ENCODE results near the gene HHIP.

HHIP gene

DNA sequence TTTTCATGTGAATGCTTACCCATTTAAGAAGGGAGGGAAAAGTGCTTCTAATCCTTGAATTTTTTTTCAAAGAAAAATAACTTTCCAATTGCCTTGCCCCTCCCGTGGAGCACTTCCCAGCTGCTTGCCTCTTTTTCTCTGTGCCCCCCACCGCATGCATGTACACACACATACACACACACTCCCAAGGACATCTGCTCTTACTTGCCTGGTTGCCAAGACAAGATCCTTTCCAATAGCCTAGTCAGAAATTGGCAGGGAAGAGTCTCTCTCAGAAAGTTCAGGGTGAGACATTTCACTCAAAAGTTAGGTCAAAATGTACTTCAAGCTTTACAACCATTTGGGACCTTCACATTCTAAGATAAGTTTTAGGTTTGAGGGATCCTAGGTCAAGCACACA, 10.9 kb downstream of the HHIP start:
- DNase-seq = no peak

DNA sequence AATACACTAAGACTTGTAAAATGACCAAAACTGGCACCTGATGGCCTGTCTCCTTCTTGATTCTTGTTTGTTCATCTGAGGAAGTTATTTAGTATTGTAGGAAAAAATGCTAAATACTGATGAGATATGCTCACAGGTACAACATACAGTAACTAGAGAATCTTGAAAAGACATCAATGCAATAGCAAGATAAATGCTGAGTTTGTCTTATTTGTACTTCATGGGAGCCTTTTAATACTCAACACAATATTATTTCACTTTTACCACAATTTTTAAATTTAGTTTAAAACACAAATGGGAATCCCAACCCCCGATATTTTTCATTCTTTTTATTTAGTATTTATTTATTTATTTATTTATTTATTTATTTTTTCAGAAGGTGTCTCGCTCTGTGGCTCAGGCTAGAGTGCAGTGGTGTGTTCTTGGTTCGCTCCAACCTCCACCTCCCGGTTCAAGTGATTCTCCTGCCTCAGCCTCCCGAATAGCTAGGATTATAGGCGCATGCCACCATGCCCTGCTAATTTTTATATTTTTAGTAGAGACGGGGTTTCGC, 12.1 kb downstream of the HHIP start:
- no peak for DNase-seq

DNA sequence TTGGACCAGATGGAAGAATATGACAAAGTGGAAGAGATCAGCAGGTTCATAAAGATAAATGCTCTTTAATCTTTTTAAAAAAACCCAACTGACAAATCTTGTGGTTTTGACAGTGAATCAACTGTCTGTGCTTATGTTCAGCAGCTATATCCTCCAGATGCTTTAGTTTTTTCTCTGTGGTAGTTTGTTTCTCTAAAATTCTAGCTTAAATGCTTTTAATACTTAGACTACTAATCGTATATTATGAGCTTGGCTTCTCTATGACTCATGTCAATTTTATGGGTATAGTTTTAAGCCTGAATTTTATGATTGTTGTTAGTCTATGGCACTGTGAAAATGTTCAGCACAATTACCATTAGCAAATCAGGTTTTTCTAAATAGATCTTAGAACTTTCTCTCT, 12.9 kb downstream of the HHIP start:
- DNase-seq = no peak

DNA sequence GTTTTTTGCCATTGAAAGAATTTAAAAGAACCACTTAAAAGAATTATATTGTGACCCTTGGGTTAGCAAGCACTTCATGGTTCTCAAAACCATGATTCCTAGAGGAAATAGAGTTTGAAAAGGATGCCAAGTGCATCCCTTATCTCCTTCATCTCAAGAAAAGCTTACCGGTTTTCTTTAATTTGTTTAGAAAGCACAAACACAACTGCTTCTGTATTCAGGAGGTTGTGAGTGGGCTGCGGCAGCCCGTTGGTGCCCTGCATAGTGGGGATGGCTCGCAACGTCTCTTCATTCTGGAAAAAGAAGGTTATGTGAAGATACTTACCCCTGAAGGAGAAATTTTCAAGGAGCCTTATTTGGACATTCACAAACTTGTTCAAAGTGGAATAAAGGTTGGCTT, 13.5 kb downstream of the HHIP start:
- no peak for DNase-seq

DNA sequence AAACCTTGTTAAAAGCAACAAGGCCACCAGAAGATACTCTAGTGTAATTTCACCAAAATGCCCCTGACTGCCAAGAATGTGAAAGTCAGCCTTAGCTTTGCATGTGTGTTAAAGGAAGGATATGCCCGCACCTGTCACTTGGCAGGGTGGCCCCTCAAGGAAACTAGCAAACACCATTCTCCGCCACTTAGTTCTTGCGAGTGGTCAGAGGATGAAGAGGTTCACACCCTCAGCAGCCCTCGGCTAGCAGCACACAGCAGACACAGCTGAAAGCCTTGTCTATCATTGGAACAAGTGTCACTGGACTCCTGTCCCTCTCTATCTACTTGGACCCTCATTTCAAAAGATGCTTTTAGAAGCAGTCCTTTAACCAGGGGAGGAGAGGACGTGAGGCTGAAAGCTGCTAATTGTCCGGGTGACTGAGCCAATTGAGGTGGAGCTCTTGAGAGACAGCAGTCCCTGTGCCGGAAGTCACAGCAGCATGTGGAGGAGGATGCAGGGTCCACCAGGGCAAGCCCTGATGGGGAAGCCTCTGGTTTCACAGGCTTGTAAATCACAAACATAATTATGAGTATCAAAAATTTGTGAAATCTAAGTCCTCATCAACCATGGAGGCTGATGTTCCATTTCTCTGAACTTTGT, 18.0 kb downstream of the HHIP start:
- DNase-seq = no peak

DNA sequence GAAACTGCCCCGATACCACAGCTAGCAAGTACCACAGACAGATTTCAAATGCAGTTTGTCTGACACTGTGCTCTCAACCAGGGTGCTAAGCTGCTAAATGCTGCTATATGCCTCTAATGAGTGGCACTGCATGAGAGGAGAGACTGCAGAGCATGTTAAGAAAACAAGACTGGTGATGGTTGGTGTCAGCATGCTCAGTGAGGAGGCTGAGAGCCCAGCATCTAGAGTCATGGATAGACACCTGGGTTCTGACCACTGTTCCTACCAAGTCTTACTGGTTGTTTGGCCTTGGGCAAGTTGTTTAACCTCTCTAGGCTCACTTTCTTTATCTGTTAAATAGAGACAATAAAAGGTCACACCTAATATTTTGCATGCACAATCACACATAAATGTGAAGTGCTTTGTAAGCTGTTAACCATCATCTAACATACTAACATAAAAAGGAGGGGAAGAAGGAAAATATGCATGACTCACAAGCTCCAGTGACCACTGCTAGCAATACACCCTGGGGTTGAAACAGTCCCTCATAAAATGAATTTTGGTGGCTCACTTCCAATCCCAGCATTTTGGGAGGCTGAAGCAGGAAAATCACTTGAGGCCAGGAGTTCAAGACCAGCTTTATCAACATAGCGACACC, 20.7 kb downstream of the HHIP start:
- DNase-seq = no peak

DNA sequence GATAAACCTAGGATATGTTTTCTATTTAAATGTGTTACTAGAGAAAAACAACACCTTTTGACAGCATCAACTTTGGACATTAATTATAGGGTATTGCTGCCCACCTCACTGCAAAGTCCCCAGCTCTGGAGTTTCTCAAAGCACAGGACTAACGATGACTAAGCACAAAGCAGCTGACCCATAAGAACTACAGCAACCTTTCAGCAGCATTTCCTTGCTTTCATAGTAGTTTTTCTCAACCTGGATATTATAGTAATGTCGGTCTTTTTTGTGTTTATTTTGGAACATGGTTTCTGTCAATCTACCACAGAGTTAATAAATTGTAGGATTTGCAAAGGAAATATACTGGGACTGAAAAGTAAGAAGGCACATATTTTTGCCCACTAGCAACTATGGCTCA, 21.5 kb downstream of the HHIP start:
- no peak for DNase-seq

DNA sequence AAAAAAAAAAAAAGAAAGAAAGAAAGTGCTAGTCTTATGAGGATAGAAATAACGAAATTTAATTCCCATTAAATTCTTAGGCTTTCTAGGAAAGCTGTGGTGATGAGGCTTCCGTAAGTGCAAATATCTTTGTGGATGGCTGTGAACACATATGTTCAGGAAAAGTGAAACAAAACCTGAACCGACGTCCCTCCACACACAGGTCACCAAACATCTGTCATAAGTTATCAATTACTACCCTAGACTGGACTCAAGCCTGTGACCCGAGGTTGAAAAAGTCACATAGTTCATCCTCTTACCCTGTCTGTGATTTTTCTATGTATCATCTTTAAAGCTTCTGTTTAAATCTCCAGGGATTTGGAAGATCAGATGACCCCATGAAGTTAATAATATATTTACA, 24.8 kb downstream of the HHIP start:
- no peak for DNase-seq

DNA sequence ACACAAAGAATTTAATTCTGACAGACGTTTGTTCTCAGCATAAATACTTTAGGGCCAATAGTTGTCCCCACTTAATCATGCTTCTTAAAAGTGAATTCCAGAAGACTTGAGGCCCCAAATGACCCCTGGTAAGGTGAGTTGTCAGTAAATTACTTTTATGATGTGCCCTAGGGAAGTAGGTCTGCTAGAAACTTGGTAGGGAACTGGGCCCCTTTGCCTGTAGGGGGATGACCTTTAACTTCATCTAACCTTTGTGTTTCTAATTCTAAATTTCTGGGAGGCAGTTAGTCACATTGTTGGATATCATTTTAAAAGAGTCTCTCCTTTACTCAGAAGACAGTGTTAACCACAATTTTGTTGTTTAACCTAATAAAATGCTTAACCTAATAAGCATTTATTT, 28.8 kb downstream of the HHIP start:
- DNase-seq = no peak

DNA sequence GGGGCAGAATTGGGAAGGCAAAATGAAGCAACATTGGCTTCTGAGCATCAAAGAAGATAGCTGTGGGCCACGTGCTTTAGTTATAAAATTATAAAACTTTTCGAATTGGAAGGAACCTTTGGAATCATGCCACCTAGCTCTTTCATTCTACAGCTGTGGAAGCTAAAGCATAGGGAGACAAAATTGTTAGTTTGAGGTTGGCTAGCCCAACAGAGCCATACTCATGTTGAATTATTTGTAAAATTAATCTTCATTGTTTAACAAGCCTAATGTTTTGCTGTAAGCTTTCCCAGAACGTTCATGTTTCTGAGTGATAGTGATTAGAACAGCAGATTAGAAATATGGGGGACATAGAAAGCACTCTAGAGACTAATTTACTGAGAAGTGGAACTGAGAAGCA, 35.9 kb downstream of the HHIP start:
- no peak for DNase-seq

DNA sequence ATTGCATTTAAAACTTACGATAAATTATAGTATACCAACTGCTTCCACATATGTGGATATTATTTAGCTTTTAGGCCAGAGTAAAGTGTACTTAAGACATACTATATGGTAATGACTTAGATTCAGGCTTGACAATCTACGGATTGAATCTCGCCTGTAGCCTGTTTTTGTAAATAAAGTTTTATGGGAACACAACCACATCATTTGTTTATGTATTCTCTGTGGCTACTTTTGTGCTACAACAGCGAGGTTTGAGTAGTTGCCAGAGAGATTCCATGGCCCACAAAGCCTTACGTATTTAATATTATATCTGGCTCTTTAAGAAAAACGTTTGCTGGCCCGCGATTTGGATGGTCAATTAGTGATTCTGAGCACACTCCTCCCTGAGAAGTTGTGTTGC, 37.6 kb downstream of the HHIP start:
- DNase-seq = no peak

DNA sequence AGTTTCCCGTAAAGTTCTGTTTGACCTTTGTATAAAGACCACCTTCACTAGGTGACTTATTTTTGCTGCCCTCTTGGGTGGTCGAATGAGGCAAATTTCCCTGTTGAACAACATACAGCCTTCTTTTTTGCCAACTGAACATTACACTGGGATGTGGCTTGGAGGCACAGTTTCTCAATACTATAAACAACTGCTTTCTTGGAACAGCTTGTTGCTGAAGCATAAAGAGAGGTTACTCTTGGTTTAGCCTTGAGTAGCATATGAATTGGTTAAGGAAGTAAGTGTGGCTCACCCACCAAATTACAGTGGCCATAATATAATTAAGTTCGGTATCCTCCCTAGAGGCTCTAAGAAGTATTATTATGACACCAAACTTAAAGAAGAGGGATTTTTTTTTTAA, 40.0 kb downstream of the HHIP start:
- no peak for DNase-seq

DNA sequence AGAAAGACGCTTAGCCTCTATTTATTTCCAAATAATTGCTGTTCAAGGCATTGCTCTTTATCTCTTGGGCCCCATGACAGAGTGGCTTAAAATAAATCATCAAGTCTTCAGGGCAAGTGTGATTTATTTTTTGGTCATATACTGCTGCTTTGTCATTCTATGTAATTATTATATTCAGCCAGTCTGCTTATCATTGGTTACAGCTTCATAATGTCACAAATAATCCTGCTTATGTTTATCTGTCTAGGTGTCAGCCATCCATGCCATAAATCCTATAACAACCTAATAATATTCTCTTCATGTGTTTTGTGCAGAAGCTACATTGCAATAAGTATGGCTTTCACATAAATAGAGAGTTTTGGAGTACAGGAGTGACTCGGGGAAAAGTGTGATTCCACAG, 41.0 kb downstream of the HHIP start:
- DNase-seq = no peak

DNA sequence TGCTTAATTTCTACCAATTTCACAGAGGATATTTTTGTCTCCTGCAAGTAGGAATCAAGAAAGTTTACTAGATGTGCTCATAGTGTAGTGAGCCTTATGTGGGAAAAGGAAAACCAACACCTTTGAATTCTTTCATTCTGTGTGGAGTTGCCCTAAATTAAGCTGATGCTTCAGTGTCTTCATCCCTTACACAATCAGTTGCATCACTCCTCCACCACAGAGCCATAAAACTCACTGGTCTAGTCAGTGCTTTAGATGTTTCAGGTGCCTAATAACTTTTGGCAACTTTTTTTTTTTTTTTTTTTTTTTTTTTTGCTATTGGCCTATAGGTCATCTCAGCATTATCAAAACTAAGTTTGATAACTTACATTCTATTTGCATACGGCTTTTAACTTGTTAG, 41.5 kb downstream of the HHIP start:
- DNase-seq = no peak

DNA sequence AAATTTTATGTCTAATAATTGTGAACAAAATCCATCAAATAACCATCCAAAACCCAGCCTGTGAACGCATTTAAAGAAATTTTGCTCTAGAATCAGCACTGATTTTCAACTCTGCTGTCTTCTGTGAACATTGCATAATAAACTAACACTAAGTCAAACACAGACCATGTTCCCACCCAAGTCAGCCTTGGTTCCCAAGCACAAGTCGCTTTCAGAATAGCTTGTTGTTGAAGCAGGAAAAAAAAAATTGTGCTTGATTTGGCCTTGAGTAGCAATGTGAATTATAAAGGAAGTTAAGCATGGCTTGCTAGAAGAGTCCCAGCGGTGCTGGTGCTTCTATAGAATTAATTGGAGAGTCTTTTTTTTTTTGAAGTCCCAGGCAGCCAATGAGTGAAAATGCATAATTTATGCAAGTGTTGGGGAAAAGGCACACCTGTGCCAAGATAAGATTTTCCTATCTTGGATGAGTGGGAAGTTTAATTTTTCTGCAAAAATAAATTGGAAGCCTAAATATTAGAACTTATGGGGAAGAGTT, 42.1 kb downstream of the HHIP start:
- no peak for DNase-seq

DNA sequence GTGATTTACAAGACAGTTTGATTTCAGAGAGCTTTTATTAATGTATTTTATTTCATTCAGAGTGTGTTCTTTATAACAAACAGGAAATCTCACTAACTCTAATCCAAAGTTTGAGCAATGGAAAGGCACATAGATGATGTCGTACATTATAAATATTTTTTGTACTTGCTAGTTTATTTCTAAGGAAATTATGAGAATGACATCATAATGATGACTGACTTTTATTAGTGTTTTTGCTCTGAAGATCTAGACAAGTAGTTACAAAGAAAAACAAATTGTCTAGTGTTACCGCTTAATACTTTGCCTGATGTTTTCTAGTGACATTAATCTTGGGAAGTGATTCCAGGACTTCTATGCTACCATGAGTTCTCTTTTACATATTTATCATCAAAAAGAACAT, 43.2 kb downstream of the HHIP start:
- no peak for DNase-seq

DNA sequence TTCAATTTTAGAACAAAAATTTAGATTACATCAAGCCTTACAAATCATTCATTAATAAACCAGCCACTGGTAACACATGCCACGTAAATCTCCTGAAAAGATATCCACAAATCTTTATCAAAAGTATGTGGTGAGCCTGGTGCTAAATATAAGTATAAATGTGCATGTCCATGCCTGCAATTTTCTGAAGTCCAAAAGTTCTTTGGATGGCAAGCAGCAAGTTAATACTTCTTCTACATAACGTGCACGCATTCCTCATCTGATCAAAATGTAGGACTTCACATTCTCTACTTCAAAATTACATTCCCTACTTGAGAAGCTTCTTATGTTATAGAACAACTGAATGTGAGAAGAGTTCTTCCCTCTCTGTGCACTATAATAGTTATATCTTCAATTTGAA, 49.8 kb downstream of the HHIP start:
- no peak for DNase-seq

DNA sequence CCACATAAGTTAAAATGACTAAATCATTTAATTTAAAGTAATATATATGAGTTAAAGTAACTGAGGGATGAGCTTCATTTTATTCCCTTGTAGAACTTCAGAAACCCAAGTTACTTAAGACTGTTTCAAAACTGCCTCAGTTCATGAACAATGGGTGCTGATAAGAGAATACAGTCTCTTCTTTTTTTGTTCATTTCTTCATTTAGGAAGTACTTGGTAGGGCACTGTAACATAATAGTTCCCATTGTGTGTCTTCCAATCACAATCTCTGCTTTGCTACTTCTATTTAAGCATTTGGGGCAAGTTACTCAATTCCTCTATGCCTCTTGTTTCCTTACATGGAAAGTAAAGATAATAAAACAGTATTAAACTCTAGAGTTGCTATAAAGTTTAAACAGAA, 50.4 kb downstream of the HHIP start:
- no peak for DNase-seq

DNA sequence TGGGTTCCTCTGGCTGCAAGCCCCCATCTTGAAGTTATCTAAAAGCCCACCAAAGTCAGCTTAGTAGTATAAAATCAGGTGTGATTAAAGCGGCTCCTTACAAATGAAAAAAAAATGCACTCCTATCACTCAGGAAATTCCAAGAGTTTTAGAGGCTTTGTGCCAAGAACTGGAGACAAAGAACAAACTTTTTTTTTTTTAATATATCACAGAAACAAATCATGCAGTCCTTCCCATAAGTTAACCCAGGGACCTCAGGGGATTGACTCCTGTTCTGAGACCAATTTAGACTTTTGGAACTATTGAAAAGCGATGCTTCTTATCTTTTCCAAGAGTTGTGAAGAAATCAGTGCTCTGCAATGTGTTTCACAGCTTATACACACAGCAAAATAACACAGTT, 53.6 kb downstream of the HHIP start:
- DNase-seq = no peak

DNA sequence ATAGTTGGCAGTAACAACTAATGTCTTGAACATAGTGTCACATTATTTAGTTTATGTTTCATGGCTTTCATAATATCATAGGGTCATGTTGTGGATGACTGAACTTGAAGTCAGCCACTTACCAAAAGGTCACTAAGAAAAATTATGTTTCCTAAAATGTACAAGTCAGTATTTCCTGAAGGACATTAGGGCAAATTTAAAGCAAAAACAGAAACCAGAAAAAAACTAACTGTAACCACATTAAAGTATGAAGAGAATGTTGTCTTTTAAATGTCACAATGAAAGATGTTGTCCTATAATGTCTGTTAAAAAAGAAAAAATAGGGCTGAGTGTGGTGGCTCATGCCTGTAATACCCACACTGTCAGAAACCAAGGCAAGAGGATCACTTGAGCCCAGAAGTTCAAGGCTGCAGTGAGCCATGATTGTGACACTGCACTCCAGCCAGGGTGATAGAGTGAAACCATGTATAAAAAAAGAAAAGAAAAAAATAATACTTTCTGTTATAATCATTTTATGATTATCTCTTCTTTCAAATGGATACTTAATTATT, 55.8 kb downstream of the HHIP start:
- no peak for DNase-seq

DNA sequence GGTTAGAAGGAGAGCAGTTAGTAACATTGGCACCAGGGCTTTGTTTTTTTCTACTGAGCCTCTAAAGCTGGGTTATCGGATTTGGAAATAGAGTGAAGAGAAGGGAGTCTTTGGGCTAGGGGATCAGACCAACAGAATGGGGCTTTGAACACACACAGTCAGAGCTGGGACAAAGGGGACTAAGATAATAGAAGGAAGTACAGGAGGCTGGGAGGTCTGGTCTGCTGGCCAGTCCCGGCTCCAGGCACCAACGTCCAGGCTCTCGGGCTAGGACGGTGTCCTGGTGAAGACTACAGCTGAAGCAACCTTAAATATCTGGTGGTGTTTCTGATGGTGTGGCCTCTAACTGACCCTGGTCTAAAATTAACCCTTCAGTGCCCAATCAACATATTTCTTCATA, 57.5 kb downstream of the HHIP start:
- no peak for DNase-seq

DNA sequence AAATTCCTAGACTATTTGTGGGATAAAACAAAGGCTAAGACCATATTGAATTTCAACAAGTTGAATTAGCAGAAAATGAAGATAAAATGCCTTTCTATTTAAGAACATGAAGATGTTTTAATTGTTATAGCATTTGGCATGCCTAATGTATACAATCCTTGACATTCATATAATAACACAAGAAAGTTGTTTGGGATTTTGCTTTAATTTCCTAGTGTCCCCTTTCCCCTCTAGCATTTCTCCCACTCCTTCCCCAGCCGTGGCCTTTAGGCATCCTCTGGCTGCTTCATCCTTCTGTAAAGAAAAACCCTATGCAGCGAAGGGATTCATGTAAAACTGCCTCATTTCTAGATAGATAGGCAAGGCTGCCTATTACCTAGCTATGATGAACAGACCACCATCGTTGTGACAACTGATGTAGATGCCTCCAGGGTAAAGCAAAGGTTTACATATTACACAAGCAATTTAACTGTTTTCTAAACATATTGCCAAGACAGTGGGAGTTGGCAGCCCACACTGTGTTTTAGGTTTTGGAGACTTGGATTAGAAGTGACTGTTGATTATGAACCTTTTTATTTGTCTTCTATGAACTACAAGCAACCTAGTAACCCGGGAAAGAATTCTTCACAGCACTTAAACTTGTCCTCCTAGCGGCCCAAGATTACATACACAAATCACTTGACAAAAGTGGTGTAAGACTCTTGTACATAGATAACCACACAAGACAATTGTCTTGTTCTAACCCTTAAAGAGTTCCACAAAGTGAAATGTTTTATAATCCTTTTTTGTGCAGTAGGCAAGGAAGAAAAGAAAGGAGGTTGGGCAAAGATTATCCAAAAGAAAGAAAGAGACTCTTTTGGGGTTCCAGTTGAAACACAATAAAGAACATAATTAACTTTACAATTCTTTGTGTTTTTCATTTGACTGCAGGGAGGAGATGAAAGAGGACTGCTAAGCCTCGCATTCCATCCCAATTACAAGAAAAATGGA, 59.9 kb downstream of the HHIP start:
- no peak for DNase-seq

DNA sequence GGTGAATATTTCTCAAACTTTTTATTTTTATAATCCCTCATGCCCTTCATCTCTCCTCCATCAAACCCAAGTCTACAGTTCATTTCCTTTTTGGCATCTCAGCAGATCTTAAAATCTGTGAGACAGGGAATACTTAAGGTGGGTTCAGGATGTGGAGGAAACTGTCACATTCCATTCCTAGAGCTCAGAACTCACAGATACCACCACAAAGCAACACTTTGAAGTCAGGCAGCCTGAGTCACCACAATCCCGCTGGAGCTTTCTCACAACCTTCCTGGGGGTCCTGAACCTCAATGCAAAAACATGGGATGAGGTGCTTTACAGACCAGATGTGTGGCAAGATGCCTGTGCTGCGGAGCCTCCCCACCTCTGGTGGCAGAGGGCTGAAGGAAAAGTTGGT, 63.2 kb downstream of the HHIP start:
- no peak for DNase-seq
